Effector memory CD4-positive, alpha-beta T cell (primary cell): ENCODE measurements around the gene ARHGEF16.

Source experiments
- DNase-seq, 3 donors: peaks; one replicate each; pipeline ENCODE4 v3.0.0-alpha.2; 2020
- H3K27ac ChIP-seq: 2 replicates; pipeline ENCODE4 v1.7.0; 2013; ENCODE audit warnings: mild to moderate bottlenecking, low read length, moderate library complexity; ENCODE audit not compliant: insufficient read depth, poor library complexity, severe bottlenecking
- H3K27me3 ChIP-seq: replicated peaks from 2 replicates; pipeline ENCODE4 v1.7.0; 2013; ENCODE audit warnings: mild to moderate bottlenecking, low read length; ENCODE audit not compliant: insufficient read depth, control insufficient read depth, poor library complexity, severe bottlenecking
- H3K36me3 ChIP-seq: 2 replicates; pipeline ENCODE4 v1.7.0; 2013; ENCODE audit warnings: mild to moderate bottlenecking, low read length, moderate library complexity; ENCODE audit not compliant: control insufficient read depth, insufficient read depth
- H3K4me1 ChIP-seq: 2 replicates; pipeline ENCODE4 v1.7.0; 2013; ENCODE audit warnings: low read length, mild to moderate bottlenecking; ENCODE audit not compliant: control insufficient read depth, insufficient read depth, poor library complexity, severe bottlenecking
- H3K4me3 ChIP-seq: 2 replicates; pipeline ENCODE4 v1.7.0; 2013; ENCODE audit warnings: low read length, low read depth, mild to moderate bottlenecking; ENCODE audit not compliant: insufficient read depth, poor library complexity, severe bottlenecking
- H3K9me3 ChIP-seq: 2 replicates; pipeline ENCODE4 v1.7.0; 2013; ENCODE audit warnings: mild to moderate bottlenecking, low read length, moderate library complexity; ENCODE audit not compliant: control insufficient read depth

The ARHGEF16 gene

GRCh38 chr1:3463013-3463385, 8.5 kb downstream of the ARHGEF16 start:
- no peaks in the 10 kb centered on the region for H3K4me1 ChIP-seq
- no peaks in the 10 kb centered on the region for H3K9me3 ChIP-seq
- H3K27me3 ChIP-seq, result no peaks in the 10 kb centered on the region
- no peak for DNase-seq
- H3K27ac ChIP-seq, result no peak overlapping the region
- H3K4me3 ChIP-seq, result no peak overlapping the region
- H3K36me3 ChIP-seq, result no peaks in the 10 kb centered on the region

DNA sequence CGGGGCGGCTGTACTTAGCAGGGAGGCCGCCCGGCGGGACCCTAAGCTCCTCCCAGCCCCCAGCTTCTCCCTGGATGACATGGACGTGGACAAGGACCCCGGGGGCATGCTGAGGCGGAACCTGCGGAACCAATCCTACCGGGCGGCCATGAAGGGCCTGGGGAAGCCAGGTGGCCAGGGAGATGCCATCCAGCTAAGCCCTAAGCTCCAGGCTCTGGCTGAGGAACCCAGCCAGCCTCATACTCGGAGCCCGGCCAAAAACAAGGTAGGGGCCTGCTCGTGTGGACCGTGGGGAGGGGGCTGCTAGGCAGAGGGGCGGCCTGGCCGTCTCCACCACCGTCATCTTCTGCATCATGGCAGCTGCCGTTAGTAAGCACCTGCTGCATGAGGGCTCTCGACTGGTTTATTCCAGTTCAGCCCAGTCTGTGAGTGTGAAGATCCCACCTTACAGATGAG, 9.0 kb downstream of the ARHGEF16 start:
- DNase-seq, result no peak
- no peaks in the 10 kb centered on the region for H3K4me1 ChIP-seq
- H3K27me3 ChIP-seq, result no peaks in the 10 kb centered on the region
- H3K36me3 ChIP-seq, result no peaks in the 10 kb centered on the region
- no peak overlapping the region for H3K27ac ChIP-seq
- H3K4me3 ChIP-seq, result no peak overlapping the region
- no peaks in the 10 kb centered on the region for H3K9me3 ChIP-seq

DNA sequence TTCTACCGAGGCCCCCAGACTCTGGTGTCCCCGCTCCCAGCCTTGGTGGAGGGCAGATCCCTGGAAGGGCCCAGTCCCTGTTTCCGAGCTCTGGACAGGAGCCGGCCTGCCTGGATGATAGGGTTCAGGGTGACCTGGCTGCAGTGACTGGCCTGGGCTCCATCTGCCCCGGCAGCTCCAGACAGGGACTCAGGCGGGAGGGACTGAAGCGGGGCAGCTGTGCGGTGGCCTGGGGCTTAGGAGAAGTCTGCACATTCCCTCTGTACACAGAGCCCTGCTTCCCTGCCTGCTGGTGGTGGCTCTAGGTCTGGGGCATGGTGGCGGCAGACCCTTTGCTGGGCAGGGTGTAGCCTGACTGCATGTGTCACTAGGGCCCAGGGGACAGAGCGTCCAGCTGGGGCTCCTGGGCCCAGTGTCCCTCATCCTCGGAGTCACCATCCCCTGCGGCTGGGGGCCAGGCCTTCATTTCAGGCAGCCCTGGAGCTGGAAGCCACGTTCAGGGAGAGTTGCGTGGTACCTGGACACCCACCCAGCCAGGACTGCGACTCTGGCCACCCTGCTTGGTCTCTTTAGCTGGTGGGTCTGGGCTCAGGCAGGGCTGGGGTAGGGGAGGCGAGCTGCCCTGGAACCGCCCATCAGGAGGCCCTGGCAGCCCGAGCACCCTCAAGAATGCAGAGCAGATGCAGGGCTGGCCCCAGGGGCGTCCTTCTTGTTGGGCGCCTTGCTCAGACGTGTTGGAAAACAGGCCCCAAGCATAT, 9.6 kb downstream of the ARHGEF16 start:
- Histone ChIP-seq H3K4me1 (no peaks in the 10 kb centered on the region), H3K4me3 (no peak overlapping the region), H3K27ac (no peak overlapping the region), H3K9me3 (no peaks in the 10 kb centered on the region), H3K27me3 (no peaks in the 10 kb centered on the region), H3K36me3 (no peaks in the 10 kb centered on the region)
- no peak for DNase-seq

- H3K9me3 ChIP-seq, result no peaks in the 10 kb centered on the region
- no peak overlapping the region for H3K27ac ChIP-seq
- H3K36me3 ChIP-seq, result no peaks in the 10 kb centered on the region
- H3K4me1 ChIP-seq, result no peaks in the 10 kb centered on the region
- H3K27me3 ChIP-seq, result no peaks in the 10 kb centered on the region
- H3K4me3 ChIP-seq, result no peak overlapping the region
- DNase-seq, result no peak
These were observed 10.2 kb downstream of the ARHGEF16 start for GRCh38 chr1:3464649-3465025.

DNA sequence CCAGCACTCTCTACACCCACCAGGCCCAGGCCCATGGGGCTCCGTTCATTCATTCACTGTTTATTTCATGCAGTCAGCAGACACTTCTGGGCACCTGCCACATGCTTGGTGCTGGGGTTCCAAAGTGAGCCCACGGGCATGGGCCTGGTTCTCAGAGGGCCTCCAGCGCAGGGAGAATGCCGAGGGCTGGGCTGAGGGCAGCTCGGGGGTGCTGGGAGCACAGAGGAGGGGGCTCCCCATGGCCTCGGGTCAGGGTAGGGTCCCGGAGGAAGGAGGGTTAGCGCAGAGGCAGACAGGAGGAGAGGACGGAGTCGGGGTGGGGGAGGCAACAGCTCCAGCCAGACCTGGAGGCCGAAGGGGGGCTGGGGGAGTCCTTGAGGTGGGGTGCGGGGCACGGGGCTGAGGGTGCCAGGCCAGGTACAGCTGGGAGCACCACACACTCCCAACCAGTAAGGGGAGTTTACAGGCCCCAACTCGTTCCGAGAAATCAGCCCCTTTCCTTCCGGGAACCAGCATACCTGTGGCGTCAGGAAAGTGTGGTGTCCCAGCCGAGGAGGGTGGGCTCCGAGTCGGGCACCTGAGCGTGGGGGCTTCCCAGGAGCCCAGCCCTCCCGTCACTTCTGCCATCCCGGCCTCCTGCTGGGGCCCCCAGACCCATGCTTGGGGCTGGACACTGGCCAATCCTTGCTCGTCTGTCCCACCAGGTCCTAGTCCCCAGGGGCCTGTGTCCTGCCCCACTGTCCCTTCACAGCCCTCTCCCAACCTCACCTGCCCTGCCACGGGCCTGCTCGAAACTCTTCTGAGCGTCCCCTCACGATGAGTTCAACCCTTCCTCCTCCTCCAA, 10.8 kb downstream of the ARHGEF16 start:
- no peak overlapping the region for H3K27ac ChIP-seq
- DNase-seq, result no peak
- H3K36me3 ChIP-seq, result no peaks in the 10 kb centered on the region
- no peaks in the 10 kb centered on the region for H3K9me3 ChIP-seq
- H3K4me3 ChIP-seq, result no peak overlapping the region
- H3K4me1 ChIP-seq, result no peaks in the 10 kb centered on the region
- no peaks in the 10 kb centered on the region for H3K27me3 ChIP-seq

GRCh38 chr1:3465935-3466321, 11.5 kb downstream of the ARHGEF16 start:
- Histone ChIP-seq H3K4me3 (no peak overlapping the region), H3K27ac (no peak overlapping the region), H3K9me3 (no peaks in the 10 kb centered on the region), H3K4me1 (no peaks in the 10 kb centered on the region), H3K27me3 (no peaks in the 10 kb centered on the region), H3K36me3 (no peaks in the 10 kb centered on the region)
- no peak for DNase-seq

GRCh38 chr1:3466366-3467075, 12.1 kb downstream of the ARHGEF16 start:
- Histone ChIP-seq H3K9me3 (no peaks in the 10 kb centered on the region), H3K27me3 (no peaks in the 10 kb centered on the region), H3K4me3 (no peak overlapping the region), H3K36me3 (no peaks in the 10 kb centered on the region), H3K4me1 (no peaks in the 10 kb centered on the region), H3K27ac (no peak overlapping the region)
- DNase-seq, result no peak

GRCh38 chr1:3467096-3468036, 12.9 kb downstream of the ARHGEF16 start:
- H3K4me1 ChIP-seq, result no peaks in the 10 kb centered on the region
- no peaks in the 10 kb centered on the region for H3K9me3 ChIP-seq
- H3K27ac ChIP-seq, result no peak overlapping the region
- no peak for DNase-seq
- no peaks in the 10 kb centered on the region for H3K27me3 ChIP-seq
- H3K4me3 ChIP-seq, result no peak overlapping the region
- no peaks in the 10 kb centered on the region for H3K36me3 ChIP-seq

- no peak for DNase-seq
- H3K4me3 ChIP-seq, result no peak overlapping the region
- no peaks in the 10 kb centered on the region for H3K4me1 ChIP-seq
- H3K36me3 ChIP-seq, result no peaks in the 10 kb centered on the region
- no peaks in the 10 kb centered on the region for H3K9me3 ChIP-seq
- no peaks in the 10 kb centered on the region for H3K27me3 ChIP-seq
- H3K27ac ChIP-seq, result no peak overlapping the region
These were observed 14.0 kb downstream of the ARHGEF16 start for GRCh38 chr1:3468236-3469103.
